ENCODE results near the gene DCAF7. TPM values are rescaled to one million over a fixed set of nuclear protein-coding genes. Genes with fewer than 3 reads are reported as not detected.

DCAF7 gene
- total RNA-seq, 1 experiment from 2014 or later = 91.5 TPM

DNA sequence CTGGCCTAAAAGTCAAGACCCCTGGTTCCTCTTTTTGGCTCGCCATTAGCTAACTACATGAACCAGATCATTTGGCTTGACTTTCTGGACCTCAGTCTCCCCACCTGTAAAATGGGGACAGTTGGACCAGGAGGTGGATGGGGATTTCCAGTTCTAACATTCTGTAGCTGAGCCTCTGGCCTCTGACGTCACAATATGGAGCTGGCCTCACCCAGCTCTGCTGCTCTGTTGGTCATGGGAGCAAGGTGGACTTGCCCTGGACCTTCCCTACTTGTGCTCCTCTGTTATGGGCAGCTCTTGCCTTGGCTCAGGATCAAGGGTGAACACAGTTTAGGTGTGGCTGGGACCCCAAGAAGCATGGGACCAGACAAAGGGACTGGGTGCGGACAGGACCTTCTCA is 43.6 kb upstream of the DCAF7 start (continued):
- TF ChIP-seq, protein P1, sequence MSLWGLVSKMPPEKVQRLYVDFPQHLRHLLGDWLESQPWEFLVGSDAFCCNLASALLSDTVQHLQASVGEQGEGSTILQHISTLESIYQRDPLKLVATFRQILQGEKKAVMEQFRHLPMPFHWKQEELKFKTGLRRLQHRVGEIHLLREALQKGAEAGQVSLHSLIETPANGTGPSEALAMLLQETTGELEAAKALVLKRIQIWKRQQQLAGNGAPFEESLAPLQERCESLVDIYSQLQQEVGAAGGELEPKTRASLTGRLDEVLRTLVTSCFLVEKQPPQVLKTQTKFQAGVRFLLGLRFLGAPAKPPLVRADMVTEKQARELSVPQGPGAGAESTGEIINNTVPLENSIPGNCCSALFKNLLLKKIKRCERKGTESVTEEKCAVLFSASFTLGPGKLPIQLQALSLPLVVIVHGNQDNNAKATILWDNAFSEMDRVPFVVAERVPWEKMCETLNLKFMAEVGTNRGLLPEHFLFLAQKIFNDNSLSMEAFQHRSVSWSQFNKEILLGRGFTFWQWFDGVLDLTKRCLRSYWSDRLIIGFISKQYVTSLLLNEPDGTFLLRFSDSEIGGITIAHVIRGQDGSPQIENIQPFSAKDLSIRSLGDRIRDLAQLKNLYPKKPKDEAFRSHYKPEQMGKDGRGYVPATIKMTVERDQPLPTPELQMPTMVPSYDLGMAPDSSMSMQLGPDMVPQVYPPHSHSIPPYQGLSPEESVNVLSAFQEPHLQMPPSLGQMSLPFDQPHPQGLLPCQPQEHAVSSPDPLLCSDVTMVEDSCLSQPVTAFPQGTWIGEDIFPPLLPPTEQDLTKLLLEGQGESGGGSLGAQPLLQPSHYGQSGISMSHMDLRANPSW (CRISPR knock-in tag; conservative IDR thresholded peaks at IDR 0.05; ENCODE audit: low read depth) = no peak
- TF ChIP-seq USF2 (CRISPR knock-in tag; IDR thresholded peaks at IDR 0.05) (no peak), OVOL2 (CRISPR knock-in tag; IDR thresholded peaks at IDR 0.05; ENCODE audit: borderline replicate concordance) (no peak), E2F4 (CRISPR knock-in tag; IDR thresholded peaks at IDR 0.05; ENCODE audit: borderline replicate concordance, low read depth) (no peak), NR3C1 (CRISPR knock-in tag; conservative IDR thresholded peaks at IDR 0.05; ENCODE audit: low read depth) (no peak), CREM (CRISPR knock-in tag; IDR thresholded peaks at IDR 0.05) (no peak), NFE2L1 (CRISPR knock-in tag; IDR thresholded peaks at IDR 0.05) (no peak)

GRCh38 chr17:63511331-63511730 is 38.9 kb upstream of the DCAF7 start:
- Mint-ChIP-seq H3K27me3 (ENCODE audit: low read depth) (peaks cover 4% of the 10 kb centered on the region; the same call in 1 of the 2 replicates), H3K4me1 (no peaks in the 10 kb centered on the region), H3K36me3 (no peaks in the 10 kb centered on the region), H3K9me3 (peaks cover 4% of the 10 kb centered on the region; the same call in 1 of the 2 replicates), H3K27ac (no peak overlapping the region), H3K4me3 (no peak overlapping the region)
- TF ChIP-seq ATF6 (CRISPR knock-in tag; IDR thresholded peaks at IDR 0.05) (no peak), ETV6 (CRISPR knock-in tag; IDR thresholded peaks at IDR 0.05) (no peak), TP53 (CRISPR knock-in tag; IDR thresholded peaks at IDR 0.05) (no peak), ZNF232 (CRISPR knock-in tag; IDR thresholded peaks at IDR 0.05) (no peak), ZNF423 (CRISPR knock-in tag; IDR thresholded peaks at IDR 0.05) (no peak), TEAD1 (CRISPR knock-in tag; IDR thresholded peaks at IDR 0.05) (no peak), ZNF396 (CRISPR knock-in tag; IDR thresholded peaks at IDR 0.05; ENCODE audit: borderline replicate concordance) (no peak), OVOL2 (CRISPR knock-in tag; IDR thresholded peaks at IDR 0.05; ENCODE audit: borderline replicate concordance) (no peak), FOXP4 (CRISPR knock-in tag; IDR thresholded peaks at IDR 0.05) (no peak)
- no peak for DNase-seq (ENCODE audit: low spot score)
- CTCF ChIA-PET = interaction anchor here (1.4 to 1.6 kb wide), 2 partner anchors 14 kb away, joined by 3 to 4 read pairs; no protein-coding TSS in a partner anchor
- POLR2A ChIA-PET = no interaction called here
- ATAC-seq = no peak

DNA sequence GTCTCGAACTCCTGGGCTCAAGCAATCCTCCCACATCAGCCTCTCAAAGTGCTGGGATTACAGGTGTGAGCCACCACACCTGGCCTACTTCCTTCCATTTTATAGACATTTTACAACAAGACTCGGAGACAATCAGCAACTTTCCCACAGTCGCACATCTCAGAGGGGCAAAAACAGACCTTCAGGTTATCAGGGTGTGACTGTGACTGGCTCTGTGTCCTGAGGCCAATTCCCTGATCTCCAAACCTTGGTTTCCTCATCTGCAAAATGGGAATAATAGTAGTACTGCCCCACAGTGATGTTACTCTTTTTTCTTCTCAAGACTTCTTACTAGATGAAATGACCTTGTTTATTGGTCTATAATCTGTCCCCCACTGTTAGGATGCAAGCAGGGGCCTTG is 37.9 kb upstream of the DCAF7 start:
- Mint-ChIP-seq H3K27me3 (ENCODE audit: low read depth) (no peaks in the 10 kb centered on the region; the same call in 1 of the 2 replicates), H3K4me3 (no peak overlapping the region), H3K27ac (no peak overlapping the region), H3K9me3 (no peaks in the 10 kb centered on the region), H3K36me3 (no peaks in the 10 kb centered on the region), H3K4me1 (no peaks in the 10 kb centered on the region)
- ChIA-PET POLR2A (no interaction called here), CTCF (interaction anchor here (1.6 kb wide), 1 partner anchor 15 kb away, joined by 4 read pairs; no protein-coding TSS in a partner anchor)
- DNase-seq (ENCODE audit: low spot score) = no peak
- no peak for ATAC-seq
- TF ChIP-seq ZNF425 (CRISPR knock-in tag; conservative IDR thresholded peaks at IDR 0.05) (no peak), FOXJ3 (CRISPR knock-in tag; IDR thresholded peaks at IDR 0.05; ENCODE audit: borderline replicate concordance) (no peak), NFE2L1 (CRISPR knock-in tag; IDR thresholded peaks at IDR 0.05) (no peak), KAT7 (CRISPR knock-in tag; IDR thresholded peaks at IDR 0.05; ENCODE audit: borderline replicate concordance) (no peak), SMAD3 (CRISPR knock-in tag; IDR thresholded peaks at IDR 0.05; ENCODE audit: borderline replicate concordance) (no peak)
- TF ChIP-seq, protein P2, sequence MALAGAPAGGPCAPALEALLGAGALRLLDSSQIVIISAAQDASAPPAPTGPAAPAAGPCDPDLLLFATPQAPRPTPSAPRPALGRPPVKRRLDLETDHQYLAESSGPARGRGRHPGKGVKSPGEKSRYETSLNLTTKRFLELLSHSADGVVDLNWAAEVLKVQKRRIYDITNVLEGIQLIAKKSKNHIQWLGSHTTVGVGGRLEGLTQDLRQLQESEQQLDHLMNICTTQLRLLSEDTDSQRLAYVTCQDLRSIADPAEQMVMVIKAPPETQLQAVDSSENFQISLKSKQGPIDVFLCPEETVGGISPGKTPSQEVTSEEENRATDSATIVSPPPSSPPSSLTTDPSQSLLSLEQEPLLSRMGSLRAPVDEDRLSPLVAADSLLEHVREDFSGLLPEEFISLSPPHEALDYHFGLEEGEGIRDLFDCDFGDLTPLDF (CRISPR knock-in tag; IDR thresholded peaks at IDR 0.05) = no peak

Data from WTC11 (cell line).